Osteocyte (in vitro differentiated cells): ENCODE data around the gene EWSR1. TPM values are rescaled to one million over a fixed set of nuclear protein-coding genes. Genes with fewer than 3 reads are reported as not detected.

Experiments
- DNase-seq: peaks from one replicate; pipeline ENCODE4 v3.0.0; 2021; ENCODE audit warnings: mixed read lengths; ENCODE audit not compliant: unreplicated experiment; ENCODE audit errors: extremely low spot score
- H3K27ac Mint-ChIP-seq: one replicate; pipeline ENCODE4 v1.8.0; 2021; ENCODE audit warnings: mild to moderate bottlenecking, mixed read lengths; ENCODE audit not compliant: unreplicated experiment
- H3K27me3 Mint-ChIP-seq: one replicate; pipeline ENCODE4 v1.8.0; 2021; ENCODE audit warnings: mixed read lengths; ENCODE audit not compliant: unreplicated experiment
- H3K36me3 Mint-ChIP-seq: one replicate; pipeline ENCODE4 v1.8.0; 2021; ENCODE audit warnings: mixed read lengths; ENCODE audit not compliant: unreplicated experiment
- H3K4me1 Mint-ChIP-seq: one replicate; pipeline ENCODE4 v1.8.0; 2021; ENCODE audit warnings: mixed read lengths; ENCODE audit not compliant: unreplicated experiment
- H3K4me3 Mint-ChIP-seq: one replicate; pipeline ENCODE4 v1.8.0; 2021; ENCODE audit warnings: mild to moderate bottlenecking, moderate library complexity, mixed read lengths; ENCODE audit not compliant: unreplicated experiment
- H3K9me3 Mint-ChIP-seq: one replicate; pipeline ENCODE4 v1.8.0; 2021; ENCODE audit warnings: mixed read lengths; ENCODE audit not compliant: unreplicated experiment
- CTCF ChIP-seq: fragments of 200-600 bp; sonication (generic); IDR thresholded peaks from 2 replicates; pipeline ENCODE4 v1.5.0; 2021; ENCODE audit warnings: antibody characterized with exemption, mild to moderate bottlenecking, moderate library complexity
- total RNA-seq: library from RNA; stranded (reverse); gene quantifications from 2 replicates; pipeline ENCODE4 v1.2.1, GENCODE V29; 2021

Gene EWSR1
- total RNA-seq, 1 donor from 2014 or later, result 228 TPM

- Mint-ChIP-seq H3K27ac (no peak overlapping the region), H3K27me3 (no peaks in the 10 kb centered on the region), H3K4me1 (peaks cover 7% of the 10 kb centered on the region), H3K36me3 (peaks cover 2% of the 10 kb centered on the region), H3K4me3 (no peak overlapping the region), H3K9me3 (no peaks in the 10 kb centered on the region)
- TF ChIP-seq CTCF, result no peak
- no peak for DNase-seq
These were observed 60.0 kb downstream of the EWSR1 start for GRCh38 chr22:29328055-29328454.

GRCh38 chr22:29328566-29329500 is 60.8 kb downstream of the EWSR1 start:
- no peaks in the 10 kb centered on the region for H3K27me3 Mint-ChIP-seq
- peaks cover 7% of the 10 kb centered on the region for H3K4me1 Mint-ChIP-seq
- no peak overlapping the region for H3K4me3 Mint-ChIP-seq
- DNase-seq, result no peak
- H3K9me3 Mint-ChIP-seq, result no peaks in the 10 kb centered on the region
- TF ChIP-seq CTCF, result no peak
- H3K27ac Mint-ChIP-seq, result no peak overlapping the region
- peaks cover 8% of the 10 kb centered on the region for H3K36me3 Mint-ChIP-seq

- Mint-ChIP-seq H3K27me3 (no peaks in the 10 kb centered on the region), H3K4me1 (peaks cover 7% of the 10 kb centered on the region), H3K27ac (peak overlapping the region; percentile 41), H3K4me3 (no peak overlapping the region), H3K9me3 (no peaks in the 10 kb centered on the region), H3K36me3 (peaks cover 10% of the 10 kb centered on the region)
- no peak for DNase-seq
- no peak for TF ChIP-seq CTCF
These were observed 61.5 kb downstream of the EWSR1 start for GRCh38 chr22:29329581-29329980.

- no peak for DNase-seq
- TF ChIP-seq CTCF, result no peak
- Mint-ChIP-seq H3K36me3 (peaks cover 10% of the 10 kb centered on the region), H3K27ac (no peak overlapping the region), H3K27me3 (no peaks in the 10 kb centered on the region), H3K9me3 (no peaks in the 10 kb centered on the region), H3K4me3 (no peak overlapping the region), H3K4me1 (peaks cover 7% of the 10 kb centered on the region)
These were observed 62.2 kb downstream of the EWSR1 start for GRCh38 chr22:29330291-29330690.

- no peaks in the 10 kb centered on the region for H3K27me3 Mint-ChIP-seq
These were observed 62.7 kb downstream of the EWSR1 start for GRCh38 chr22:29330753-29331152.

More at GRCh38 chr22:29330753-29331152, 62.7 kb downstream of the EWSR1 start:
- peaks cover 10% of the 10 kb centered on the region for H3K36me3 Mint-ChIP-seq
- peaks cover 7% of the 10 kb centered on the region for H3K4me1 Mint-ChIP-seq
- no peak for DNase-seq
- no peak for TF ChIP-seq CTCF
- H3K4me3 Mint-ChIP-seq, result no peak overlapping the region
- no peak overlapping the region for H3K27ac Mint-ChIP-seq
- H3K9me3 Mint-ChIP-seq, result no peaks in the 10 kb centered on the region
